Measurements from ENCODE around the gene PRSS57. TPM values are rescaled to one million over a fixed set of nuclear protein-coding genes. Genes with fewer than 3 reads are reported as not detected.
A peak's percentile ranks its signal among the peaks of the same experiment; 100 is the strongest.
"Not testable (repeated sequence)": the region's sequence is repeated elsewhere in the genome, so short reads cannot be mapped to it uniquely, and the experiment has no call there.

The PRSS57 gene
- total RNA-seq, 1 experiment from 2014 or later, result not detected

- no peak overlapping the region for H3K4me3 ChIP-seq (ENCODE audit: low read depth in 2 of 2, low read length in 2 of 2)
- intact Hi-C loops (cut with micrococcal nuclease; ENCODE audit: unreplicated experiment) (loop anchor here (5.0 kb wide), 1 partner anchor 58 kb away; no protein-coding TSS in a partner anchor), in situ Hi-C loops (cut with HindIII; ENCODE audit: low pct_unique_long_range_greater_than_20kb, low sequenced_read_pairs) (no loop called here)
- no peaks in the 10 kb centered on the region for H3K36me3 ChIP-seq (ENCODE audit: control insufficient read depth, insufficient read depth, low read length)
- TF ChIP-seq POLR2AphosphoS5 (IDR thresholded peaks at IDR 0.05; ENCODE audit: low read depth, low read length) (no peak), TCF7L2 (IDR thresholded peaks at IDR 0.05; ENCODE audit: low read depth, low read length) (no peak), CTCF (IDR thresholded peaks at IDR 0.05) (no peak), REST (IDR thresholded peaks at IDR 0.05; ENCODE audit: insufficient read depth in 1 of 2, low read depth in 2 of 2, low read length in 1 of 2) (no peak), SIN3A (IDR thresholded peaks at IDR 0.05; ENCODE audit: borderline replicate concordance, insufficient read depth, low read depth, low read length) (no peak)
- no peaks in the 10 kb centered on the region for H3K9me3 ChIP-seq (ENCODE audit: control insufficient read depth, insufficient read depth, low read depth, low read length)
- ATAC-seq (no peak), DNase-seq (ENCODE audit: low read depth, low spot score) (no peak)
- POLR2A ChIA-PET, result interaction anchor here (0.7 kb wide), 1 partner anchor 301 kb away, joined by 6 read pairs; no protein-coding TSS in a partner anchor
- BruUV-seq (replicated peaks), result no TSS peak
- H3K4me1 ChIP-seq (ENCODE audit: control insufficient read depth, insufficient read depth, low read length), result peaks cover 22% of the 10 kb centered on the region
- CTCF ChIA-PET, result interaction anchor here (1.0 kb wide), 1 partner anchor 60 kb away, joined by 4 read pairs; no protein-coding TSS in a partner anchor
- no peaks in the 10 kb centered on the region for H3K27me3 ChIP-seq (ENCODE audit: control insufficient read depth, insufficient read depth, low read length)
- H3K27ac ChIP-seq (ENCODE audit: low read length), result no peak overlapping the region
Measured at GRCh38 chr19:674282-675151, 20.7 kb downstream of the PRSS57 start.

GRCh38 chr19:670609-671075 lies 24.6 kb downstream of the PRSS57 start:
- BruUV-seq (replicated peaks), result no TSS peak
- Histone ChIP-seq H3K27ac (ENCODE audit: low read length) (no peak overlapping the region), H3K4me3 (ENCODE audit: low read depth in 2 of 2, low read length in 2 of 2) (no peak overlapping the region), H3K27me3 (ENCODE audit: control insufficient read depth, insufficient read depth, low read length) (no peaks in the 10 kb centered on the region), H3K9me3 (ENCODE audit: control insufficient read depth, insufficient read depth, low read depth, low read length) (no peaks in the 10 kb centered on the region), H3K36me3 (ENCODE audit: control insufficient read depth, insufficient read depth, low read length) (no peaks in the 10 kb centered on the region), H3K4me1 (ENCODE audit: control insufficient read depth, insufficient read depth, low read length) (peaks cover 6% of the 10 kb centered on the region)
- no peak for DNase-seq (ENCODE audit: low read depth, low spot score)
- POLR2A ChIA-PET, result no interaction called here
- in situ Hi-C loops (cut with HindIII; ENCODE audit: low pct_unique_long_range_greater_than_20kb, low sequenced_read_pairs), result no loop called here
- ATAC-seq, result peak; percentile 43; the same call in 1 of the 2 replicates
- TF ChIP-seq POLR2AphosphoS5 (IDR thresholded peaks at IDR 0.05; ENCODE audit: low read depth, low read length), result no peak
- intact Hi-C loops (cut with micrococcal nuclease; ENCODE audit: unreplicated experiment), result loop anchor here (5.0 kb wide), 1 partner anchor 62 kb away; no protein-coding TSS in a partner anchor
- CTCF ChIA-PET, result interaction anchor here (0.5 kb wide), 1 partner anchor 43 kb away, joined by 6 read pairs; no protein-coding TSS in a partner anchor

GRCh38 chr19:668675-669434 lies 26.4 kb downstream of the PRSS57 start:
- in situ Hi-C loops (cut with HindIII; ENCODE audit: low pct_unique_long_range_greater_than_20kb, low sequenced_read_pairs); H3K27ac ChIP-seq (ENCODE audit: low read length): not testable (repeated sequence)
- CTCF ChIA-PET, result interaction anchor here (0.6 kb wide), 1 partner anchor 73 kb away, joined by 8 read pairs; no protein-coding TSS in a partner anchor

GRCh38 chr19:666985-667573 lies 28.2 kb downstream of the PRSS57 start:
- POLR2A ChIA-PET; H3K9me3 ChIP-seq (ENCODE audit: control insufficient read depth, insufficient read depth, low read depth, low read length); H3K27me3 ChIP-seq (ENCODE audit: control insufficient read depth, insufficient read depth, low read length); H3K4me1 ChIP-seq (ENCODE audit: control insufficient read depth, insufficient read depth, low read length); CTCF ChIA-PET; DNase-seq (ENCODE audit: low read depth, low spot score); BruUV-seq (replicated peaks); H3K4me3 ChIP-seq (ENCODE audit: low read depth in 2 of 2, low read length in 2 of 2); intact Hi-C loops (cut with micrococcal nuclease; ENCODE audit: unreplicated experiment); H3K36me3 ChIP-seq (ENCODE audit: control insufficient read depth, insufficient read depth, low read length); ATAC-seq; H3K27ac ChIP-seq (ENCODE audit: low read length); in situ Hi-C loops (cut with HindIII; ENCODE audit: low pct_unique_long_range_greater_than_20kb, low sequenced_read_pairs): not testable (repeated sequence)

More at GRCh38 chr19:668675-669434, 26.4 kb downstream of the PRSS57 start:
- BruUV-seq (replicated peaks); POLR2A ChIA-PET; H3K36me3 ChIP-seq (ENCODE audit: control insufficient read depth, insufficient read depth, low read length); H3K27me3 ChIP-seq (ENCODE audit: control insufficient read depth, insufficient read depth, low read length); H3K4me3 ChIP-seq (ENCODE audit: low read depth in 2 of 2, low read length in 2 of 2); DNase-seq (ENCODE audit: low read depth, low spot score); H3K4me1 ChIP-seq (ENCODE audit: control insufficient read depth, insufficient read depth, low read length); ATAC-seq; intact Hi-C loops (cut with micrococcal nuclease; ENCODE audit: unreplicated experiment); H3K9me3 ChIP-seq (ENCODE audit: control insufficient read depth, insufficient read depth, low read depth, low read length): not testable (repeated sequence)

Data from Panc1 (cell line).